HG03196 (cell line): ENCODE data around the gene HS2ST1.
"Not testable (repeated sequence)": the region's sequence is repeated elsewhere in the genome, so short reads cannot be mapped to it uniquely, and the experiment has no call there.

Source experiments
- ATAC-seq: cut with Tn5 transposase; IDR thresholded peaks from one replicate; pipeline ENCODE4 v1.9.1; 2021; ENCODE audit not compliant: unreplicated experiment

HS2ST1 gene

DNA sequence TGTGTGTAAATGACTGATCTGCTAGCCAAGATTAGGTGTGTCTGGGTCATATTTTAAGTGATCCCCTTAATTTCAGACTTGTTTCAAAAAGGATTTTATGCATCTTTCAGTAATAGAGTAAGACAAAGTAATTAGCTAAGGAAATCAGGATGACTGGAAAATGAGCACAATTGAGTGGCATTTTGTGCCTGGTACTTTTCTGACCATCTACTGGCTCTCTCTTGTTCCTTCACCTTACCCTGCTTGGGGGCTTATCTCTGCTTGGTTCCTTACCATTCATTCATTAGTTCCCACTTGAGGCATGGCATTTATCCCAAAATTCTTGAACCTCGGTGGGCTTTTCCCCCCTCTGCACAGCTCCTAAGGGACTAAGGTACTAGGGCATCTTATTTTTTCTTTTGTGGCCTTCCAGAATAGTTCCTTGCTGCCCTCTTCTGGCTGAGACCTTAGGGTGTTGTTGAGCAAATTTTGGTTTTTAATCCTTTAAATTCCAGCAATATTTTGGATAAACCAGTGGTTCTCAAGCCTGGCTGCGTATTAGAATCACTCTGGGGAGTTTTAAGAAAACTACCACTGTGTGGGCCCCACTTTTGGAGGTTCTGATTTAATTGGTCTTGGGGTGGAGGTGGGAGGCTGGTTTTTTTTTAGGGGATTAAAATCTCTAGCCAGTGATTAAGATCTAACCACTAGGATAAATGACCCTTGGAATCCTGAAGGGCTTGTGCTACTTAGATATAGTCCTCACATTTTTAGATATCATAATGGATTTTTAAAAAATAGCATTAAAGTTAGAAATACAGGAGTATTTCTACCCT lies 50.8 kb downstream of the HS2ST1 start:
- no peak for ATAC-seq

DNA sequence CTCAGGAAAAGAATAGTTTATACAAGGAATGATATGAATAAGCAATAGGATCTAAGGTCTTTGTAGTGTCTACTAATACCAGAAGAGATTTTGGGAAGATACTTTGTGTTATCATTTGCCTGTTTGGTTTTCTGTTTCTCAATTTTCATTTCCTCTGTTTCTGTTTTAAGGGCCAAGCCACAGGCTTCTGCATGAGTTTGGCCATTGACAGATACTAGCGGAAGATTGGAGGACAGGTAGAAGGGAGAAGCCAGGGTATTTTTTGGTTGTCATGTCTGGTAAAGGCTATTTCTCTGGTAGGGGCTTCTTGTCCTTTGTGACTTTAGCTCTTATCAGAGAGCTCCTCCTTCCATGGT lies 51.4 kb downstream of the HS2ST1 start:
- ATAC-seq = no peak

- no peak for ATAC-seq
Measured at GRCh38 chr1:86970938-86971337, 56.5 kb downstream of the HS2ST1 start.

DNA sequence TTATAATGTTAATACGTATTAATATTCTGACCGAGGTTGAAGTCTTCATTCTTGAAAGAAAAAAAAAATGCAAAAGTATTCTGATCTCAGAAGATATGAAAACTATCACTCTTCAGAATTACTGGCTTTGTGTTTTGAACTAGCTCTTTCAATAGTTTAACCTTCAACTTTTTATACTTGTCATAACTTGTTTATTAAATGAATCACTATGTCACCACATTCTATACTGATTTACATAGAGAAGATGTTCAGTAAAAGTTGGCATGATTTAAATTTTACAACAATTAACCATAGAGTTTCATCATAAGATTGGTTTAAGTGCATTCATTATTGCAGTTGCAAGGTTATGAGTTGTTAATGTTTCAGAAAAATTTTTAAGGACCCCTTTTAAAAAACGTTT lies 57.3 kb downstream of the HS2ST1 start:
- ATAC-seq = no peak

GRCh38 chr1:86972262-86972661 lies 57.8 kb downstream of the HS2ST1 start:
- ATAC-seq = no peak

DNA sequence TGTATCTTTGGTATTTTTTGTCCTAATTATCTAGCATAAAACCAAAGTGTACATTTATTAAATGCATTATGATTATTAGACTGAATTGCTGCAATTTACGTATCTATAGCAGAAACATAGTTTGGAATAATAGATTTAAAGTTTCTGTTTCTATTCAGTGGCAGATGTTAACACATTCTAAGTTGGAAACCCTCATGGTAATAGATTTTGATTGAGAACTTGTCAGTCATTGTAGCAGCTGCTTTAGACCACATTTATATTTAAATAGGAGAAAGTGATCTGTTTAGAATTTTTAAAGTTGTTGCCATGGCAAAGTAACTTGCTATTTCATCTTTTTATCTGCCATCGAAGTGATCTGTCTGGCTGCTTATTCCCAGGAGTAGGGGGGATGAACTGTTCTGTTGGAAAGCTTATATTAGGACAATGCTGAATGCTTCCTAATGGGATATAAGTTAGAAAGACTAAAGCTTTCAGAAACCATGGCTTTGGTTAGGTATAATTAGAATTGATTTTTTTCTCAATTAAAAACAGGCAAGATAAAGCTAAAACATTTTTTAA lies 61.6 kb downstream of the HS2ST1 start:
- no peak for ATAC-seq

GRCh38 chr1:86976664-86977063 lies 62.2 kb downstream of the HS2ST1 start:
- no peak for ATAC-seq

DNA sequence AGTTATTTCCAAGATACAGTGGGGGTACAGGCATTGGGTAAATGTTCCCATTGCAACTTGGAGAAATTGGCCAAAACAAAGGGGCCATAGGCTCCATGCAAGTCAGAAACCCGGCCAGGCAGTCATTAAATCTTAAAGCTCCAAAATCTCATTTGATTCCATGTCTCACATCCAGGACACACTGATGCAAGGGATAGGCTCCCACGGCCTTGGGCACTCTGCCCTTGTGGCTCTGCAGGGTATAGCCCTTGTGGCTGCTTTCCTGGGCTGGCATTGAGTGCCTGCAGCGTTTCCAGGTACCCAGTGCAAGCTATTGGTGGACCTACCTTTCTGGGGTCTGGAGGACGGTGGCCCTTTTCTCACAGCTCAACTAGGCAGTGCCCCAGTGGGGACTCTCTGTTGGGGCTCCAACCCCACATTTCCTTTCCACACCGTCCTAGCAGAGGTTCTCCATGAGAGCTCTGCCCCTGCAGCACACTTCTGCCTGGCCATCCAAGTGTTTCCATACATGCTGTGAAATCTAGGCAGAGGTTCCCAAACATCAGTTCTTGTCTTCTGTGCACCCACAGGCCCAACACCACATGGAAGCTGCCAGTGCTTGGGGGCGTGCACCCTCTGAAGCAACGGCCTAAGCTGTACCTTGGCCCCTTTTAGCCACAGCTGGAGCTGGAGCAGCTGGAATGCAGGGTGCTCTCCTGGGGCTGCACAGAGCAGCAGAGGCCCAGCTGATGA lies 67.2 kb downstream of the HS2ST1 start:
- ATAC-seq = no peak

DNA sequence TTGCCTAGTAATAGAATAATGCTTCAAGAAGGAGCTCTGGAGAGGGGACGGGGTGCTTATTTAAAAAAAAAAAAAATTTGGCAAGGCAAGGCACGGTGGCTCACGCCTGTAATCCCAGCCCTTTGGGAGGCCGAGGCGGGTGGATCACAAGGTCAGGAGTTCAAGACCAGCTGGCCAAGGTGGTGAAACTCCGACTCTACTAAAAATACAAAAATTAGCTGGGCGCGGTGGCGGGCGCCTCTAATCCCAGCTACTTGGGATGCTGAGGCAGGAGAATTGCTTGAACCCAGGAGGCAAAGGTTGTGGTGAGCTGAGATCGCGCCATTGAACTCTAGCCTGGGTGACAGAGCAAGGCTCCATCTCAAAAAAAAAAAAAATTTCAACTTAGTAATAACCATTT lies 69.2 kb downstream of the HS2ST1 start:
- not testable (repeated sequence) for ATAC-seq

- no peak for ATAC-seq
Measured at GRCh38 chr1:86987446-86987845, 73.0 kb downstream of the HS2ST1 start.

GRCh38 chr1:86988835-86989234 lies 74.4 kb downstream of the HS2ST1 start:
- ATAC-seq = no peak

- ATAC-seq = not testable (repeated sequence)
Measured at GRCh38 chr1:86989690-86990089, 75.3 kb downstream of the HS2ST1 start.

DNA sequence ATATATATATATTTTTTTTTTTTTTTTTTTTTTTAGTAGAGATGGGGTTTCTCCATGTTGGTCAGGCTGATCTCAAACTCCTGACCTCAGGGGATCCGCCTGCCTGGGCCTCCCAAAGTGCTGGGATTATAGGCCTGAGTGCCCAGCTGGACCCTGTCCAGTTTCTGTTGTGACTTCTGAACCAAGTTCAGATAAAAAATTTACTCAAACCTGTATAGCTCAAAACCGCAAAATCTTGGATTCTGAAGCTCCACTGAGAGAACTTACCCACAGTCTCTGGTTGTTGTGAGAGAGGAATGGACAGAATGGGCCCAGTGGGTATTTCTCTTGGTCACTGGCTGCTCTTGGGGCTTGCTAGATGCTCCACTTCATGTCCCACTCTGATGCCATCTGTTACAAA lies 76.4 kb downstream of the HS2ST1 start:
- no peak for ATAC-seq

GRCh38 chr1:86991549-86992186 lies 77.2 kb downstream of the HS2ST1 start:
- no peak for ATAC-seq

DNA sequence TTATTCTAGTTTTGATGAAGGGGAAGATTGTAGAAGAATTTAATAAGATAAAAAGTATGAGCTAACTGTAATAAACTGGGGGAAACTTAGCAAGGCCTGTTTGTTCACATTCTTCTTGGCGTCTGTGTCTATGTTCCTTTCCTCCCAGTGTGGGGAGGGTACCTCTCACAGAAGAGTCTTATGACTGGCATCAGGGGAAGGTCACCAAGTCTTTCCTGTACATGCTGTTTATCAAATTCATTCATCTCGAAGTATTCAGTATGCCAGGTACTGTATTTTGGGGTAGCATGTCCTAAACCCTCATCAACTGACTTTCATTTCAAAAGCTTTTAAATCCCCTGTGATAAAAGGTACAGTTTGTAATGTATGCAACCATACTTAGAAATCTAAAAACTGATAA lies 78.4 kb downstream of the HS2ST1 start:
- no peak for ATAC-seq

- no peak for ATAC-seq
Measured at GRCh38 chr1:86993269-86993985, 79.0 kb downstream of the HS2ST1 start.

DNA sequence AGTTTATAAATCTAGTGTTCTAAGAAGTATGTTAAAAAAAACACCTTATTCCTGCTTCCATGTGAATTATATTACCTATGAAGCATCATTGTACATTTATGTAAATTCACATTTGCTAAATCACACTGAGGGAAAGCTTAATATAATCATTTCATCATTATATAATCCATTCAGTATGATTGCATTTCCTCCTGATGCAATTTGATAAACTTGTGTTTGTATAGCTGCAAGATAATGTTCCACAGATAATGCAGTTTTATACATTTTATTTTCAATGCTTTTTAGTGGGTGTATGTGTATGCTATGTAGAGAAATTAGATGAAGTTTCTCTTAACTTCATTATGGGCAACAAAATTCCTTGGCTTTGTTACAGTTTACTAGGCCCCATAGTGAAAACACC lies 79.6 kb downstream of the HS2ST1 start:
- no peak for ATAC-seq

GRCh38 chr1:86997538-86997937 lies 83.1 kb downstream of the HS2ST1 start:
- no peak for ATAC-seq

DNA sequence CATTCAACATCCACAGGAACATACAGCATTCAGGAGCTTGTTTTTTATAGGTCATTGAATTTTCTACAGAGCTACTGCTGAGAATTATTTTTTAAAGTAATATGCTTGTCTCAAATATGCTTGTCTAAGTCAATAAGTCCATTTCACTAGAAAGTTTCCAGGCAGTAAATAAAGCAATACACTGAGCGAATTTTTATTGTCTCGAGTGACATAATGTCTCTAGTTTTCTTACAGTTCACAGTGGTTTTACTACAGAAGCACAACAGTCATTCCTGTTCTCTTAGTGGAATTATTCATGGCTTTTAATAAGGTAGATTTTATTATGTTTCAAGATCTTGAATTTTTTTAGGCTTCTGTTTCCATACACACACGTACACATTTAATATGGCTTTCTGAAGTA lies 83.8 kb downstream of the HS2ST1 start:
- no peak for ATAC-seq

DNA sequence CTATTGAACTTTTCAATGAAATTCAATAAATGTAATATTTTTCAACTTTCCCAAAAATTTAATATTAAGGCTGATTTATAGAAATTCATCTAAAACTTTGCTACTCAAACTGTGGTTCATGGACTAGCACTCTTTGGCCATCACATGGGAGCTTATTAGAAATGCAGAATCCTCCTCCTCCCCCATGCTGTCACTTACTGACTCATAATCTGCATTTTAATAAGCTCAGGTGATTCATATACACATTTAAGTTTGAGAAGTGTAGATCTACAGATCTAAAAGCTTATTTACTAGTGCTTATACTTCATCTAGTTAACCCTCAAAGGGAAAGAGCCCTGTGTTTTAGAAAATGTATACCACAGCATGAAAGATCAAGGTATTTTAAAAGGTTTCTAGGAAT lies 84.3 kb downstream of the HS2ST1 start:
- no peak for ATAC-seq

DNA sequence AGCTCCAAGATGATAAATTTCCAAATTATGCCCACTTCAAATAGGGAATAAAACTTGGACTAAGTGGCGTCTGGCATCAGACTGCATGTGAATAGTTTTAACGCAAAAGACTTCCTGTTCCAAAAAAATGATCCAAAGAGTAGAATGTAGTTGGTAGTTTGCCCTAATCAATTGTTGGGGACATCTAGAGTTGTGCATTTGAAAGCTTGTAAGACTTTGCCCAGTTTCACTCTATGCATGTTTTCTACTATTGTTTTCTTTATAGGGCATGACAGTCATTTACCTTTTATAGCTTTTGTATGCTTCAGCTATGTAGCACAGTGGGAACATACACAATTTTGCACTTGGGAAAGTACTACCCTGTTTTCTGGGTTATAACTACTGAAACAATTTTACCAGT lies 86.0 kb downstream of the HS2ST1 start:
- no peak for ATAC-seq
